GM21528 (cell line): ENCODE data around the gene CHRNG.

Experiments
- ATAC-seq: cut with Tn5 transposase; IDR thresholded peaks from one replicate; pipeline ENCODE4 v1.9.1; 2021; ENCODE audit warnings: mild to moderate bottlenecking, moderate library complexity; ENCODE audit not compliant: unreplicated experiment, low FRiP score

CHRNG gene

GRCh38 chr2:232504438-232504837 is 35.1 kb upstream of the CHRNG start:
- ATAC-seq: no peak

GRCh38 chr2:232505856-232506255 is 33.6 kb upstream of the CHRNG start:
- no peak for ATAC-seq

- ATAC-seq: no peak
Observed at GRCh38 chr2:232506709-232507108, 32.8 kb upstream of the CHRNG start.

DNA sequence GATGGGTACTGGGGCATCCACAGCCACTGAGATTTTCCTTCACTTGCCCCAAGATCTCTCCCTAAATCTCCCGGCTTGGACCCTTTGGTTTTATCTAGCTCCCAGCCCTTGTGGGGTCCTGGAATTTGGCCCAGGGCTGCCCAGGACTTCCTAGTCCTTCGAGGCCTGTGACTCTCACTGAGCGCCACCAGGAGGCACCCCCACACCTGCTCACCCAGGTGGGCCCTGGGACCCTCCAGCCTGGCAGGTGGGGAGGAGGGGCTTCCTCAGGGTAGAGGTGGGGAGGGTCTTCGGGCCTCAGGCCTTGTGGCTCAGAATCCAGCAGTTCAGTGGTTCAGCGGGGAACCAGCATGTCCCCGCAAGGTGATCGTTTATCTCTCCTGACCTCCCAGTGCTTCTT is 31.2 kb upstream of the CHRNG start:
- ATAC-seq: no peak

DNA sequence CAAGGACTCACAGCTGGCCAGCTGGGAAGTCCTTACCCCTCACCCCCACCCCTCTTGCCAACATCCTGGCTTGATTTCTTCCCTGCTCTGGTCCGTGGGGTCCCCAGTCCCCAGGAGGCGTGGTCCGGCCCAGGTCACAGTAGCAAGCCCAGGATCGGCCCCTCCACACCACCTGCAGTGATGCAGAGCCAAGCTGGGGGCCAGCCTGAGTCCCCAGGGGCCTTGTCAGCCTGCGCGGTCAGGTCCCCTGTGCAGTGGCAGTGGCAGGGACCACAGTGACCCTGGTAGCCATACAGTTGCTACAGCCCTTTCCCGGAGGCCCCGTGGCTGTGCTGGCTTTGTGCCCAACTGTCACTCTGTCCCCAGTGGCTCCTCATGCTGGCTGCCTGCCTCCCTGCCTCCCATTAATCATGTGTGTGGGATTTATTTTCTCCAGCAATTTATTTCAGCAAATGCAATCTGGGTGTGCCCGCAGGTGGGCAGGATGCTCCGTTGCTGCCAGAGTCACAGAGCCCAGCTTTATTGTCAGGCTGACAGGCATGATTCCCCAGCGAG is 28.1 kb upstream of the CHRNG start:
- ATAC-seq: no peak

DNA sequence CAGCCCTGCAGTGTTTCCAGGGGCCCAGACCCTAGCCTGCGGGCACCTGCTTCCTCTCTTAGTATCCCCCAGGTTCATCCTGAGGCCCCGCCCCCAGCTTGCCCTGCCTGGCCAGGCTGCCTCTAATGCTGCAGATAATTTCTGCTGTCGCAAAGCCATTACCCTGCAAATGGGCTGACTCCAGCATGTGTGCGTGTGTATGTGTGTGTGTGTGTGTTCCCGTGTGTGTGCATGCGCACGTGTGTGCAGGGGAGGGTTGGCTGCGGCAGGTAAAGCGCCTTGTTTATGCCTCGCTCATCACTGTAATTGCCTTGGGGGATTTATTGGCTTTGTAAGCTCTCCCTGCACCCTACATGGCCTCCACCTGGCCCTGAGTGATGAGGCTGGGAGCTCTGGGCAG is 26.9 kb upstream of the CHRNG start:
- ATAC-seq: no peak

DNA sequence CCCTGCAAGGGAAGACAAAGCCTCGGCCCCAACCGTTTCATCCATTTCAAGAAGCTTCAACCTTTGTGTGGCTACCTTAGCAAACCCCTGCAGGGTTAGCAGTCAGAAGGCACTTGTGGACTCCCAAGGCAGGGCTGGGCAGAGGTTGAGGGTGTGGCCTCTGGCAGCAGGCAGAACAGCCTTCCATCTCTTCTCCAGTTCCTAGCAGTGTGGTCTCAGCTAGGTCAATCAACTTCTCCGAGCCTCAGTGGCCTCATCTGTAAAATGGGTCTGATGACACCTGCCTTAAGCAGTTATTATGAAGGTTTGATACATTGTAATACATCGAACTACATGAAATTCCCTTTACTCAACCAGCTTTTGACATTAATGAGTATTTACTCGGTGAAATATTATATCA is 26.1 kb upstream of the CHRNG start:
- no peak for ATAC-seq

DNA sequence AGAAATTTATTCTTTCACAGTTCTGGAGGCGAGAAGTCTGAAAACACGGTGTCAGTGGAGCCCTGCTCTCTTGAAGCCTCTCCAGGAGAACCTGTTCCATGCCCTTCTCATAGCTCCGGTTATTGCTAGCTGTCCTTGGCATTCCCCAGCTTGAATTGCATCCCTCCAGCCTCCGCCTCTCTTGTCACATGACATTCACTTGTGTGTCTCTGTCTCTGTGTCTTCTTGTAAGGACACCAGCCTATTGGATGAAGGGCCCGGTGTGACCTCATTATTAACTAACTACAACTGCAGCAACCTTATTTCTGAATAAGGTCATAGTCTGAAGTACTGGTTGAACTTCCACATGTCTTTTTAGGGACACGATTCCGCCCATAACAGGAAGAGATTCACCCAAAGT is 23.9 kb upstream of the CHRNG start:
- ATAC-seq: no peak

- ATAC-seq: no peak
Observed at GRCh38 chr2:232516551-232516950, 22.9 kb upstream of the CHRNG start.

DNA sequence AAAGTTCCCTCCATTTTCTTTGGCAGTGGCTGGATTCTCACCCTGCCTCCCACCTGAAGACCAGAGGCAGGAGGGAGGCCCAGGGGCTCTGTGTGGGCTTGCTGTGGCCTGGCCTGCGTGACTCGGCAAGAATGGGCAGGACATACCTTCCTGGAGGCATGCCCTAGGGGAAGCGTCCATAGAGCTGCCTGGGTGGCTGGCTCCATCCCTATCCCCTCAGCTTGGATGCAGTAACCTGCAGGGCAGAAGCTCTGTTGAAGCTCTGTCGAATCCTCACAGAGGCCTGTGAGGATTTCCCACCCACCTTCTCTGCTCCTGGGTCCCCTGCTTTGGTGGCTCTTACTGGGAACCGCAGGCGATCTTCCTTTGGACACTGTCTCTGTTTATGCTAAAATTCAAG is 20.6 kb upstream of the CHRNG start:
- no peak for ATAC-seq

- ATAC-seq: no peak
Observed at GRCh38 chr2:232519581-232520438, 19.7 kb upstream of the CHRNG start, which contains the start of gene PRSS56. Gene PRSS56 (plus strand): TSS chr2:232520388. CDS start chr2:232520599, 211 bp downstream.

GRCh38 chr2:232520489-232520888 is 19.0 kb upstream of the CHRNG start:
- no peak for ATAC-seq

DNA sequence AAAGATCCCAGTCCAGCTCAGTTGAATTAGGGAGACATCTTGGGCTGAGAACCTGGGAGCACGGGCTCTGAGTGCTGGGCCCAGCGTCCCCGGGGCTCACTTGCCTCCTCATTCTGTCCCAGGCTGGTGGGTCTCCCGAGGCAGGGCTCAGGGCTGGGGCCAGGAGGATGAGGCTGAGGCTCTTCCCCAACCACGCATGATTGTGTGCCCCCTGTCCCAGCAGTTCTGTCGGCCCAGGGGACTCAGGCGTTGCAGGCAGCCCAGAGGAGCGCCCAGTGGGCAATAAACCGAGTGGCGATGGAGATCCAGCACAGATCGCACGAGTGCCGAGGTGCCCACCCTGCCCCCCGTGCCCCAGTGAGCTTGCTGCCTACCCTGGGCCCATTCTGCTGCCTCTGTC is 18.4 kb upstream of the CHRNG start:
- ATAC-seq: no peak

GRCh38 chr2:232521959-232522622 is 17.4 kb upstream of the CHRNG start:
- no peak for ATAC-seq

DNA sequence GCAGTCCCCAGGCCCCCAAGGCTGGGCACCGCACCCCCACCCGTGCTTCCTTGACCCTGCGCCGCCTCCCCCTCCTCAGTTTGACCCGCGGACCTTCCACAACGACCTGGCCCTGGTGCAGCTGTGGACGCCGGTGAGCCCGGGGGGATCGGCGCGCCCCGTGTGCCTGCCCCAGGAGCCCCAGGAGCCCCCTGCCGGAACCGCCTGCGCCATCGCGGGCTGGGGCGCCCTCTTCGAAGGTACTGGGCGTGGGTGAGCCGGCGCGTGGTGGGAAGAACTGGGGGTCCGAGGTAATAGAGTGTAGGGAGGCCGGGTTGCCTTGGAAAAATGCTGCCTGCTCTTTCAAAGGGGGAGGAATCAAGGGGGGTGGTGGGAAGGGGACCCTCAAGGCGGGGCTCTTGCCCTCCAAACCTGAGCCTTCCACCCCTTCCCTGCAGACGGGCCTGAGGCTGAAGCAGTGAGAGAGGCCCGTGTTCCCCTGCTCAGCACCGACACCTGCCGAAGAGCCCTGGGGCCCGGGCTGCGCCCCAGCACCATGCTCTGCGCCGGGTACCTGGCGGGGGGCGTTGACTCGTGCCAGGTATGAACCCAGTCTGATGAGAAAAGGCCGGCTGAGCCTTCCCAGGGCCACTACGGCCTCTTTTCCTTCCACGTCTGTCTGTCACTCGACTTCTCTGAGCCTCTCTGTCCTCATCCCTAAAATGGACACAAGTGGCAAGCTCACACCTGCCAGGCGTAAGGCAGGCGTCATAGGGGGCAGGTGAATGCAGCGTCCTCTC is 16.7 kb upstream of the CHRNG start:
- ATAC-seq: no peak

- no peak for ATAC-seq
Observed at GRCh38 chr2:232523402-232523681, 16.1 kb upstream of the CHRNG start.

DNA sequence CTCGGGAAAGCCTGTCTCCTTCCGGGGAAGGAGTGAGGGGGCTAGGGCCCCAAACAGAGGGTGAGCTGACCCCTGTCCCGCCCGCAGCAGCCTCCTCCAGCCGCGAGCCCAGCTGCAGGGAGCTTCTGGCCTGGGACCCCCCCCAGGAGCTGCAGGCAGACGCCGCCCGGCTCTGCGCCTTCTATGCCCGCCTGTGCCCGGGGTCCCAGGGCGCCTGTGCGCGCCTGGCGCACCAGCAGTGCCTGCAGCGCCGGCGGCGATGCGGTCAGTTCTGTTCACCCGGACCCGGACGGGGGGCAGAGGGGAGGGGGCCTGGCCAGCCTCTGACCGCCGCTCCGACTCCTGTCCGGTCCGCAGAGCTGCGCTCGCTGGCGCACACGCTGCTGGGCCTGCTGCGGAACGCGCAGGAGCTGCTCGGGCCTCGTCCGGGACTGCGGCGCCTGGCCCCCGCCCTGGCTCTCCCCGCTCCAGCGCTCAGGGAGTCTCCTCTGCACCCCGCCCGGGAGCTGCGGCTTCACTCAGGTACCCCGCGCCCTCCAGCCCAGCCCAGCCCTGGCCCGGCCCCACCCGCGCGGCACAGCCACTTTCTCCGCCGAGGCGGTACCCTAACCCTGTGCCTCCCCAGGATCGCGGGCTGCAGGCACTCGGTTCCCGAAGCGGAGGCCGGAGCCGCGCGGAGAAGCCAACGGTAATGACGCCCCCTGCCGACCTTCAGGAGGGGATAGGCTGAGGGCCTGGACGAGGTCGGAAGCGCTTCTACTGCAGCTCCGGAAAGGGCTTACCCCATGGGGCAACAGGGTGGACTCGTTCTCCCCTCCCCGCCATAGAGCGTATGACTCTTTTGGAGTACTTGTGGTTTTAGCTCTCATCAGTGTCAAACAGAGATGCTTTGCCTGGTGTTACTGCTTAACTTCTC is 15.6 kb upstream of the CHRNG start:
- ATAC-seq: no peak

- no peak for ATAC-seq
Observed at GRCh38 chr2:232524771-232525170, 14.7 kb upstream of the CHRNG start.

- no peak for ATAC-seq
Observed at GRCh38 chr2:232525199-232525598, 14.3 kb upstream of the CHRNG start.

GRCh38 chr2:232525791-232526371 is 13.6 kb upstream of the CHRNG start, which contains the start of gene CHRND:
Gene CHRND (plus strand): TSS chr2:232526160. CDS start chr2:232526216, 56 bp downstream.
- no peak for ATAC-seq
